Activated CD4-positive, alpha-beta T cell treated with anti-CD3 and anti-CD28 coated beads, Interleukin-2, amount 50 U/mL, for 1 hour (primary cell): ENCODE data around the gene DGKI.

Experiments used
- DNase-seq: peaks from one replicate; pipeline ENCODE4 v3.0.0-alpha.2; 2020

DGKI gene

GRCh38 chr7:137585591-137585990, 261.2 kb downstream of the DGKI start:
- no peak for DNase-seq

- no peak for DNase-seq
Observed at GRCh38 chr7:137583172-137583571, 263.6 kb downstream of the DGKI start.

GRCh38 chr7:137579913-137580640, 266.7 kb downstream of the DGKI start:
- no peak for DNase-seq

- DNase-seq: no peak
Observed at GRCh38 chr7:137578541-137578940, 268.2 kb downstream of the DGKI start.

- DNase-seq: no peak
Observed at GRCh38 chr7:137577184-137577583, 269.6 kb downstream of the DGKI start.

GRCh38 chr7:137576481-137576880, 270.3 kb downstream of the DGKI start:
- DNase-seq: no peak

GRCh38 chr7:137574812-137575211, 272.0 kb downstream of the DGKI start:
- DNase-seq: no peak

GRCh38 chr7:137572056-137572784, 274.6 kb downstream of the DGKI start:
- DNase-seq: no peak

- no peak for DNase-seq
Observed at GRCh38 chr7:137564677-137565076, 282.1 kb downstream of the DGKI start.

GRCh38 chr7:137563981-137564380, 282.8 kb downstream of the DGKI start:
- no peak for DNase-seq

- DNase-seq: no peak
Observed at GRCh38 chr7:137547485-137547884, 299.3 kb downstream of the DGKI start.

GRCh38 chr7:137546671-137547070, 300.1 kb downstream of the DGKI start:
- no peak for DNase-seq

- no peak for DNase-seq
Observed at GRCh38 chr7:137546009-137546408, 300.8 kb downstream of the DGKI start.

- DNase-seq: no peak
Observed at GRCh38 chr7:137545059-137545716, 301.6 kb downstream of the DGKI start.

- DNase-seq: no peak
Observed at GRCh38 chr7:137544453-137545058, 302.2 kb downstream of the DGKI start.

- no peak for DNase-seq
Observed at GRCh38 chr7:137539111-137539715, 307.6 kb downstream of the DGKI start.

GRCh38 chr7:137538361-137538762, 308.4 kb downstream of the DGKI start:
- DNase-seq: no peak

- DNase-seq: no peak
Observed at GRCh38 chr7:137535579-137535978, 311.2 kb downstream of the DGKI start.

- no peak for DNase-seq
Observed at GRCh38 chr7:137531671-137532070, 315.1 kb downstream of the DGKI start.

GRCh38 chr7:137527634-137528033, 319.1 kb downstream of the DGKI start:
- no peak for DNase-seq

- DNase-seq: no peak
Observed at GRCh38 chr7:137523171-137523570, 323.6 kb downstream of the DGKI start.

- DNase-seq: no peak
Observed at GRCh38 chr7:137521451-137521850, 325.3 kb downstream of the DGKI start.

GRCh38 chr7:137519947-137520346, 326.8 kb downstream of the DGKI start:
- no peak for DNase-seq
